ENCODE measurements around the gene CLASRP. TPM values are rescaled to one million over a fixed set of nuclear protein-coding genes. Genes with fewer than 3 reads are reported as not detected.

CLASRP gene
- total RNA-seq, 2 experiments from 2014 or later = 114 to 121 TPM

DNA sequence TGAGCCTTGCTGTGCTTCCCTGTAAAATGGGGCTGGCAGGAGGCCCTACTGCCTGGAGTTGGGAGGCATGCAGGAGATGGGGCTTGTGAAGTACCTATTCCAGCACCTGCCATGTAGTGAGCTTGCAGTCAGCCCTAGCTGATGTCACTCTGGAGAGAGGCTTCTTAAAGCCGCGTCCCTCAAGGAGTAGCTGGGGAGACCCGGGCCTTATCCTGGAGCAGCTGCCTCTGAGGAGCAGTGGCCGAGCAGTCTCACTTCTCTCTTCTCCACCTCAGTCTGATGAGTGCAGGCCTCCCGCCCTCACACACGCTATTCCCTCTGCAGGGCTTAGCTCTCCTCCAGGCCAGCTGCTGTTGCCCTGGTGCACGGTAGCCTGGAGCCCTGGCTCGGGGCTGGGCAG is 18.0 kb downstream of the CLASRP start:
- H3K4me3 Mint-ChIP-seq = no peak overlapping the region
- CTCF ChIA-PET = interaction anchor here (1.0 to 4.3 kb wide), 4 partner anchors 10 to 68 kb away, joined by 3 to 25 read pairs (median 4); partner anchors contain the start of gene CLASRP
- H3K4me1 Mint-ChIP-seq = no peaks in the 10 kb centered on the region
- DNase-seq (no peak), ATAC-seq (no peak)
- peaks cover 37% of the 10 kb centered on the region for H3K36me3 Mint-ChIP-seq
- H3K27me3 Mint-ChIP-seq = no peaks in the 10 kb centered on the region
- H3K9me3 Mint-ChIP-seq (ENCODE audit: low read depth) = no peaks in the 10 kb centered on the region
- H3K27ac Mint-ChIP-seq = no peak overlapping the region

GRCh38 chr19:45057444-45057843 is 18.6 kb downstream of the CLASRP start:
- Mint-ChIP-seq H3K4me1 (no peaks in the 10 kb centered on the region), H3K27me3 (no peaks in the 10 kb centered on the region), H3K36me3 (peaks cover 36% of the 10 kb centered on the region), H3K4me3 (no peak overlapping the region), H3K9me3 (ENCODE audit: low read depth) (no peaks in the 10 kb centered on the region), H3K27ac (no peak overlapping the region)
- ATAC-seq = no peak
- CTCF ChIA-PET = interaction anchor here (1.0 to 4.3 kb wide), 5 partner anchors 11 to 69 kb away, joined by 3 to 25 read pairs (median 4); partner anchors contain the start of gene CLASRP
- no peak for DNase-seq

- Mint-ChIP-seq H3K4me3 (no peak overlapping the region), H3K4me1 (no peaks in the 10 kb centered on the region), H3K27ac (no peak overlapping the region), H3K9me3 (ENCODE audit: low read depth) (no peaks in the 10 kb centered on the region), H3K36me3 (peaks cover 33% of the 10 kb centered on the region), H3K27me3 (no peaks in the 10 kb centered on the region)
- no peak for ATAC-seq
- CTCF ChIA-PET = interaction anchor here (0.5 to 4.3 kb wide), 37 partner anchors 9 to 1953 kb away, joined by 3 to 25 read pairs (median 4); partner anchors contain the start of genes CLASRP, GEMIN7, PPP1R37 and TOMM40
- no peak for DNase-seq
Measured at GRCh38 chr19:45058622-45059159, 19.8 kb downstream of the CLASRP start.

DNA sequence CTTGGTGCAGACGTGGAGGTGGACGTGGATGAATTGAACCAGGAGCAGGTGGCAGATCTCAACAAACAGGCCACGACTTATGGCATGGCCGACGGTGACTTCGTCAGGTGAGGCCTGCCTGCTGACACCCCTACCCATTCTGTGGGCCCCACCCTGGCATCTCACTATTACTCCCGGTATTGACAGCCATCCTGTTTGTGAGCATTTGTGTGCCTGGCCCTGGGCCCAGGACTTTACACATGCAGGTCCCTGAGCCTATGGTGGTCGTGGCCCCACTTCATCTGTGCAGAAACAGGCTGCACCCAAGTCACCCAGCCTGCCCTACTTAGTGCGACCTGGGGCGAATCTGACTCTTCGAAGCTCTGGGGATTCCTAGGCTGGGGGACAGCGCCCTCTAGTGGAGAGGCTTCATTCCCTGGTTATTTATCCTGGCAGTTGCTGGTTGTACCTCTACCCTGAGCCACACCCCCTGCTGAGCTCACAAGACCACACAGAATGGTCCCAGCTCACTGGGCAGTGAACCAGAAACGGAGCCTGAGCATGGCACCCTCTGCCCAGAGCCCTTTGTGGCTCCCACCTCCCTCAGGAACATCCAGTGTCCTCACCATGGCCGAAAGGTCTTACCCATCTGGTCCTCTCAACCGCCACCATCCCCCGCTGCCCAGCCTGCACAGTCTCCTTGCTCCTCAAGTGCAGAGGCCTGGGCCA is 20.6 kb downstream of the CLASRP start:
- CTCF ChIA-PET = interaction anchor here (0.6 to 4.3 kb wide), 47 partner anchors 9 to 329 kb away, joined by 3 to 25 read pairs (median 4); partner anchors contain the start of genes CLASRP, GEMIN7, PPP1R37 and TOMM40
- DNase-seq (peak; percentile 88), ATAC-seq (peak; percentile 91)
- H3K4me3 Mint-ChIP-seq = no peak overlapping the region
- H3K9me3 Mint-ChIP-seq (ENCODE audit: low read depth) = no peaks in the 10 kb centered on the region
- H3K27me3 Mint-ChIP-seq = no peaks in the 10 kb centered on the region
- H3K4me1 Mint-ChIP-seq = no peaks in the 10 kb centered on the region
- H3K36me3 Mint-ChIP-seq = peaks cover 31% of the 10 kb centered on the region
- H3K27ac Mint-ChIP-seq = peak overlapping the region; percentile 25

- ATAC-seq (no peak), DNase-seq (no peak)
- H3K36me3 Mint-ChIP-seq = peaks cover 36% of the 10 kb centered on the region
- no peaks in the 10 kb centered on the region for H3K27me3 Mint-ChIP-seq
- no peak overlapping the region for H3K4me3 Mint-ChIP-seq
- CTCF ChIA-PET = interaction anchor here (0.9 to 3.0 kb wide), 4 partner anchors 13 to 82 kb away, joined by 3 to 16 read pairs (median 3); partner anchors contain the start of gene GEMIN7
- no peaks in the 10 kb centered on the region for H3K4me1 Mint-ChIP-seq
- H3K27ac Mint-ChIP-seq = no peak overlapping the region
- no peaks in the 10 kb centered on the region for H3K9me3 Mint-ChIP-seq (ENCODE audit: low read depth)
Measured at GRCh38 chr19:45061965-45062364, 23.1 kb downstream of the CLASRP start.

- DNase-seq = no peak
- Mint-ChIP-seq H3K4me1 (no peaks in the 10 kb centered on the region), H3K27ac (no peak overlapping the region), H3K27me3 (no peaks in the 10 kb centered on the region), H3K4me3 (no peak overlapping the region), H3K36me3 (peaks cover 26% of the 10 kb centered on the region), H3K9me3 (ENCODE audit: low read depth) (no peaks in the 10 kb centered on the region)
- no peak for ATAC-seq
- CTCF ChIA-PET = interaction anchor here (1.0 to 1.6 kb wide), 2 partner anchors 11 to 16 kb away, joined by 5 read pairs; partner anchors contain the start of gene GEMIN7
Measured at GRCh38 chr19:45063851-45064801, 25.3 kb downstream of the CLASRP start.

- no peaks in the 10 kb centered on the region for H3K9me3 Mint-ChIP-seq (ENCODE audit: low read depth)
- DNase-seq (no peak), ATAC-seq (no peak)
- no peaks in the 10 kb centered on the region for H3K27me3 Mint-ChIP-seq
- CTCF ChIA-PET = interaction anchor here (1.2 kb wide), 2 partner anchors 51 to 163 kb away, joined by 3 read pairs; no protein-coding TSS in a partner anchor
- no peaks in the 10 kb centered on the region for H3K4me1 Mint-ChIP-seq
- H3K27ac Mint-ChIP-seq = no peak overlapping the region
- H3K4me3 Mint-ChIP-seq = no peak overlapping the region
- peaks cover 25% of the 10 kb centered on the region for H3K36me3 Mint-ChIP-seq
Measured at GRCh38 chr19:45066921-45067661, 28.2 kb downstream of the CLASRP start.

- no peak overlapping the region for H3K4me3 Mint-ChIP-seq
- no peak for DNase-seq
- CTCF ChIA-PET = interaction anchor here (1.2 to 1.9 kb wide), 2 partner anchors 9 to 164 kb away, joined by 3 to 8 read pairs; no protein-coding TSS in a partner anchor
- H3K36me3 Mint-ChIP-seq = peaks cover 24% of the 10 kb centered on the region
- ATAC-seq = no peak
- H3K27me3 Mint-ChIP-seq = no peaks in the 10 kb centered on the region
- H3K27ac Mint-ChIP-seq = no peak overlapping the region
- H3K9me3 Mint-ChIP-seq (ENCODE audit: low read depth) = no peaks in the 10 kb centered on the region
- no peaks in the 10 kb centered on the region for H3K4me1 Mint-ChIP-seq
Measured at GRCh38 chr19:45068041-45068440, 29.2 kb downstream of the CLASRP start.

DNA sequence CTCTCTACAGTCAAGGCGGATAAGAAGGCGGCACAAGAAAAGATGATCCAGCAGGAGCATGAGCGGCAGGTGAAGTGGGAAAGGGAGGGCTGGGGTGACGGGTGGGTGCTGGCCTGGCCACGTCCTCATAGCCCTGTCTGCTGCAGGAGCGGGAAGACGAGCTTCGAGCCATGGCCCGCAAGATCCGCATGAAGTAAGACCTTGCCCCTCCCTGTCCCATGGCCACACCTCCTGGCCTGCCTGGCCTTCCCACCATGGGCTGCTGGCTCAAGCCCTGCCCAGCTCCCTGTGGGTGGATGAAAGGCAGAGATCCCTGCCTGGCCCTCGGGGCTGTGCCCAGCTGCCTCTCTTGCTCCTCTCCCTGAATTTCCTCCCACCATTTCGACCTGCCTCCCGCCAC is 30.2 kb downstream of the CLASRP start:
- ATAC-seq (no peak), DNase-seq (no peak)
- H3K27me3 Mint-ChIP-seq = no peaks in the 10 kb centered on the region
- H3K4me3 Mint-ChIP-seq = no peak overlapping the region
- peaks cover 24% of the 10 kb centered on the region for H3K36me3 Mint-ChIP-seq
- H3K27ac Mint-ChIP-seq = no peak overlapping the region
- no peaks in the 10 kb centered on the region for H3K9me3 Mint-ChIP-seq (ENCODE audit: low read depth)
- CTCF ChIA-PET = interaction anchor here (1.9 kb wide), 1 partner anchor 10 kb away, joined by 8 read pairs; no protein-coding TSS in a partner anchor
- H3K4me1 Mint-ChIP-seq = no peaks in the 10 kb centered on the region

GRCh38 chr19:45070214-45070613 is 31.4 kb downstream of the CLASRP start:
- Mint-ChIP-seq H3K4me1 (peaks cover 4% of the 10 kb centered on the region), H3K4me3 (no peak overlapping the region), H3K9me3 (ENCODE audit: low read depth) (no peaks in the 10 kb centered on the region), H3K27me3 (no peaks in the 10 kb centered on the region), H3K27ac (no peak overlapping the region), H3K36me3 (peaks cover 21% of the 10 kb centered on the region)
- ATAC-seq = no peak
- DNase-seq = no peak
- CTCF ChIA-PET = no interaction called here

DNA sequence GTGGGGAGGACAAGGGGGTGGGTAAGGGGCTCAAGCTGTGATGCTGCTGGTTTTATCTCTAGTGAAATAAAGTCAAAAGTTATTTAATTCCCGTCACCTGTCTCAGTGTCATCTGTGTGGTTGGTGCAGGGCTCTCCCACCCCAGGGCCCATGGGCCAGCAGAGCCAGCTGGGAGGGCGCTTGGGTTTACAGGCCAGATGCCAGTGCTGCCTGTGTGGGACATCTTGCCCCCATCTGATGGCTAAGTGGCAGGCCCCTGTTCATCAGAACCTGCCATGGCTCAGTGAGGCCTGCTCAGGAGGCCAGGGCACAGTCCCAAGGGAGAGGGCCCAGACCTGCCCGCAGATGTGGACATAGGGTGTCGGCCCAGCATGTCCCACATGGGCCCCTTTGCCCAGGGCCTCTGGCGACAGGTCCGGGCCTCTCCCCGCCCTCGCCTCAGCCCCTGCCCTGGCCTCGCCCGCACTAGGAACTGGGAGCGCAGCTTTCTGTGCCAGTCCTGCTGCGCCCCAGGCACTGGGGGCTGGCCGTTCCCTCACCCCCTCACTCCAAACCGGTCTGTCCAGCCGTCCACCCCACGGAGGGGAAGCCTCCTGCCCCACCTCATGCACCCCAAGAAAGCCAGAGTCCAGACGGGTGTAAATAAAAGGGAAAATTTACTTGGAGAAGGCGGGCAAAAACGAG is 32.2 kb downstream of the CLASRP start:
- H3K9me3 Mint-ChIP-seq (ENCODE audit: low read depth) = no peaks in the 10 kb centered on the region
- DNase-seq = no peak
- H3K36me3 Mint-ChIP-seq = peaks cover 19% of the 10 kb centered on the region
- no peak overlapping the region for H3K4me3 Mint-ChIP-seq
- CTCF ChIA-PET = no interaction called here
- ATAC-seq = no peak
- no peaks in the 10 kb centered on the region for H3K27me3 Mint-ChIP-seq
- H3K27ac Mint-ChIP-seq = no peak overlapping the region
- peaks cover 4% of the 10 kb centered on the region for H3K4me1 Mint-ChIP-seq

GRCh38 chr19:45071545-45071938 is 32.7 kb downstream of the CLASRP start:
- Mint-ChIP-seq H3K36me3 (peaks cover 19% of the 10 kb centered on the region), H3K4me1 (peaks cover 6% of the 10 kb centered on the region), H3K27me3 (no peaks in the 10 kb centered on the region), H3K27ac (no peak overlapping the region), H3K9me3 (ENCODE audit: low read depth) (no peaks in the 10 kb centered on the region), H3K4me3 (no peak overlapping the region)
- ATAC-seq (no peak), DNase-seq (no peak)
- CTCF ChIA-PET = interaction anchor here (0.6 to 1.5 kb wide), 6 partner anchors 21 to 60 kb away, joined by 3 to 5 read pairs (median 3); partner anchors contain the start of gene PPP1R37
